BLaER1 (cell line): Measurements from ENCODE around the gene AKAP6.
"Not testable (repeated sequence)": the region's sequence is repeated elsewhere in the genome, so short reads cannot be mapped to it uniquely, and the experiment has no call there.

ENCODE experiments used
- H3K27ac ChIP-seq: shearing (Covaris generic); formaldehyde crosslinking; 2 replicates; pipeline ENCODE4 v1.8.1; 2022
- H3K27me3 ChIP-seq: shearing (Covaris generic); formaldehyde crosslinking; 2 replicates; pipeline ENCODE4 v1.8.1; 2022
- H3K36me3 ChIP-seq: shearing (Covaris generic); formaldehyde crosslinking; 2 replicates; pipeline ENCODE4 v1.8.1; 2022
- H3K4me1 ChIP-seq: shearing (Covaris generic); formaldehyde crosslinking; 2 replicates; pipeline ENCODE4 v1.8.1; 2022
- H3K4me2 ChIP-seq: shearing (Covaris generic); formaldehyde crosslinking; 2 replicates; pipeline ENCODE4 v1.8.1; 2022
- H3K4me3 ChIP-seq: shearing (Covaris generic); formaldehyde crosslinking; 2 replicates; pipeline ENCODE4 v1.8.1; 2022
- H3K9ac ChIP-seq: shearing (Covaris generic); formaldehyde crosslinking; 2 replicates; pipeline ENCODE4 v1.8.1; 2022
- H3K9me3 ChIP-seq: shearing (Covaris generic); formaldehyde crosslinking; 2 replicates; pipeline ENCODE4 v1.8.1; 2022
- H4K20me1 ChIP-seq: shearing (Covaris generic); formaldehyde crosslinking; 2 replicates; pipeline ENCODE4 v1.8.1; 2022
- Cebpa-rat ChIP-seq: shearing (Covaris generic); IDR thresholded peaks from 2 replicates; pipeline ENCODE4 v1.8.1; 2022

AKAP6 gene

GRCh38 chr14:32770422-32770821 lies 441.3 kb downstream of the AKAP6 start:
- H3K4me1 ChIP-seq: no peaks in the 10 kb centered on the region
- no peaks in the 10 kb centered on the region for H3K27me3 ChIP-seq
- no peak overlapping the region for H3K4me3 ChIP-seq
- TF ChIP-seq Cebpa-rat: no peak
- no peaks in the 10 kb centered on the region for H4K20me1 ChIP-seq
- no peak overlapping the region for H3K4me2 ChIP-seq
- H3K36me3 ChIP-seq: no peaks in the 10 kb centered on the region
- no peak overlapping the region for H3K27ac ChIP-seq
- H3K9ac ChIP-seq: no peak overlapping the region
- H3K9me3 ChIP-seq: no peaks in the 10 kb centered on the region

DNA sequence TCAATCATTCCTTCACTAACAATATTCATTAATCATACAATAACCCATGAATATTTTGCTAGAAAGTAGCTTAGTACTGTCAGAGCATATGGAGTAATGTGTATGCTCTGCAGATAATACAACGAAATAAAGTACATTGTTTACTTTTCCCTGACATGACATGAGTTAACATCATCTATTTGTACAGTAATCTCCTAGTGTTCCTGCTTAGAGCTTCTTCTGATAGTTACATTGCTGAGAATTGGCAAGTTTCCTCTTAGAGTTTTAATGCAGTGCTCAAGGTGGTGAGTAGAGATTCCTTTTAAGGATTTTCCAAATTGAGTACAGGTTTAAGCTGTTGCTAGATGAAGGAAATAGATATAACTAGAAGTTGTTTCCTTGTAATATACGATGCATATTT lies 445.1 kb downstream of the AKAP6 start:
- TF ChIP-seq Cebpa-rat: no peak
- H3K4me2 ChIP-seq: no peak overlapping the region
- no peaks in the 10 kb centered on the region for H3K36me3 ChIP-seq
- no peak overlapping the region for H3K4me3 ChIP-seq
- no peaks in the 10 kb centered on the region for H4K20me1 ChIP-seq
- no peaks in the 10 kb centered on the region for H3K9me3 ChIP-seq
- H3K27me3 ChIP-seq: no peaks in the 10 kb centered on the region
- H3K9ac ChIP-seq: no peak overlapping the region
- no peak overlapping the region for H3K27ac ChIP-seq
- no peaks in the 10 kb centered on the region for H3K4me1 ChIP-seq

DNA sequence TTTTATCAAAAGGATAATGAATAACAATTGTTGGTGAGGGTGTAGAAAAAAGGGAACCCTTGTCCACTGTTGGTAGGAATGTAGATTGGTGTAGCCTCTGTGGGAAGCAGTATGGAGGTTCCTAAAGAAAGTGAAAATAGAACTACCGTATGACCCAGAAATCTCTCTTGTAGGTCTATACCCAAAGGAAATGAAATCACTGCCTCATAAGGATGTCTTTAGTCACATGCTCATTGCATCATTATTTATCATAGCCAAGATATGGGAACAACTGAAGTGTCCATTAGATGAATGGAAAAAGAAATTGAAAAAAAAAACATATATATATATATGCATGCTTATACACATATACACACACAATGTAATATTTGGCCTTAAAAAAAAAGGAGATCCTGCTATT lies 450.7 kb downstream of the AKAP6 start:
- H3K4me2 ChIP-seq: no peak overlapping the region
- H3K4me1 ChIP-seq: no peaks in the 10 kb centered on the region
- H3K9me3 ChIP-seq: no peaks in the 10 kb centered on the region
- no peak overlapping the region for H3K27ac ChIP-seq
- H3K4me3 ChIP-seq: no peak overlapping the region
- H4K20me1 ChIP-seq: no peaks in the 10 kb centered on the region
- H3K36me3 ChIP-seq: no peaks in the 10 kb centered on the region
- no peak for TF ChIP-seq Cebpa-rat
- no peak overlapping the region for H3K9ac ChIP-seq
- no peaks in the 10 kb centered on the region for H3K27me3 ChIP-seq

GRCh38 chr14:32784405-32784804 lies 455.3 kb downstream of the AKAP6 start:
- Histone ChIP-seq H3K4me2 (no peak overlapping the region), H4K20me1 (no peaks in the 10 kb centered on the region), H3K9me3 (no peaks in the 10 kb centered on the region), H3K4me3 (no peak overlapping the region), H3K27me3 (no peaks in the 10 kb centered on the region), H3K36me3 (no peaks in the 10 kb centered on the region), H3K9ac (no peak overlapping the region), H3K27ac (no peak overlapping the region), H3K4me1 (no peaks in the 10 kb centered on the region)
- no peak for TF ChIP-seq Cebpa-rat

- no peak for TF ChIP-seq Cebpa-rat
- no peaks in the 10 kb centered on the region for H4K20me1 ChIP-seq
- H3K9ac ChIP-seq: no peak overlapping the region
- H3K27ac ChIP-seq: no peak overlapping the region
- no peaks in the 10 kb centered on the region for H3K4me1 ChIP-seq
- H3K36me3 ChIP-seq: no peaks in the 10 kb centered on the region
- no peaks in the 10 kb centered on the region for H3K9me3 ChIP-seq
- H3K4me2 ChIP-seq: no peak overlapping the region
- H3K27me3 ChIP-seq: no peaks in the 10 kb centered on the region
- H3K4me3 ChIP-seq: no peak overlapping the region
These were observed 456.5 kb downstream of the AKAP6 start for GRCh38 chr14:32785585-32785984.

DNA sequence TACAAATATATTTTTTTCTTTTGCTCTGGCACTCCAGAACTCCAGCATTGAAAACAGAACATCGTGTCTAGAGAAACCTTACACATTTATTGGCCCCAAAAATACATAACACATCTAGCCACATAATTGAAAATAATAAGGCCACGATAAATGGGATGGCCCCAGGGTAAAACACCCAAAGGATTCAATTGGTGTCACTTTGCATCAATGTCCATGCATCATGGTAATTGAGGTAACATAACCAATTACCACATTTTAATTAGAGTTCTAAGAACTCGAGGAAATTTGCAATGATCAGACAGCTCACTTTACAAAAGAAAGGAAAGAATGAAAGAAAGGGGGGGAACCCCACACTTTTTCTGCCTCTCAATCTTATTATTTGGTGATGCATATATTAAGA lies 457.8 kb downstream of the AKAP6 start:
- no peaks in the 10 kb centered on the region for H4K20me1 ChIP-seq
- H3K36me3 ChIP-seq: no peaks in the 10 kb centered on the region
- no peak overlapping the region for H3K9ac ChIP-seq
- H3K27ac ChIP-seq: no peak overlapping the region
- TF ChIP-seq Cebpa-rat: no peak
- H3K27me3 ChIP-seq: no peaks in the 10 kb centered on the region
- no peak overlapping the region for H3K4me2 ChIP-seq
- no peak overlapping the region for H3K4me3 ChIP-seq
- no peaks in the 10 kb centered on the region for H3K4me1 ChIP-seq
- peaks cover 5% of the 10 kb centered on the region for H3K9me3 ChIP-seq

GRCh38 chr14:32793033-32793432 lies 463.9 kb downstream of the AKAP6 start:
- H3K27ac ChIP-seq, H3K27me3 ChIP-seq, H3K36me3 ChIP-seq, H3K4me1 ChIP-seq, H3K4me2 ChIP-seq, H4K20me1 ChIP-seq, H3K4me3 ChIP-seq, H3K9ac ChIP-seq: not testable (repeated sequence)
- peaks cover 25% of the 10 kb centered on the region for H3K9me3 ChIP-seq

GRCh38 chr14:32800320-32800719 lies 471.2 kb downstream of the AKAP6 start:
- no peak overlapping the region for H3K4me2 ChIP-seq
- no peaks in the 10 kb centered on the region for H3K4me1 ChIP-seq
- H4K20me1 ChIP-seq: no peaks in the 10 kb centered on the region
- no peak overlapping the region for H3K9ac ChIP-seq
- no peak for TF ChIP-seq Cebpa-rat
- no peaks in the 10 kb centered on the region for H3K27me3 ChIP-seq
- no peaks in the 10 kb centered on the region for H3K36me3 ChIP-seq
- no peak overlapping the region for H3K27ac ChIP-seq
- no peak overlapping the region for H3K4me3 ChIP-seq
- peaks cover 43% of the 10 kb centered on the region for H3K9me3 ChIP-seq

GRCh38 chr14:32802295-32802694 lies 473.2 kb downstream of the AKAP6 start:
- H3K4me2 ChIP-seq: no peak overlapping the region
- no peaks in the 10 kb centered on the region for H3K36me3 ChIP-seq
- no peak overlapping the region for H3K27ac ChIP-seq
- no peaks in the 10 kb centered on the region for H3K4me1 ChIP-seq
- peaks cover 46% of the 10 kb centered on the region for H3K9me3 ChIP-seq
- no peaks in the 10 kb centered on the region for H3K27me3 ChIP-seq
- no peak overlapping the region for H3K9ac ChIP-seq
- no peaks in the 10 kb centered on the region for H4K20me1 ChIP-seq
- no peak overlapping the region for H3K4me3 ChIP-seq
- no peak for TF ChIP-seq Cebpa-rat

GRCh38 chr14:32805979-32806378 lies 476.9 kb downstream of the AKAP6 start:
- peaks cover 38% of the 10 kb centered on the region for H3K9me3 ChIP-seq
- no peak overlapping the region for H3K27ac ChIP-seq
- no peaks in the 10 kb centered on the region for H4K20me1 ChIP-seq
- TF ChIP-seq Cebpa-rat: no peak
- H3K36me3 ChIP-seq: no peaks in the 10 kb centered on the region
- no peak overlapping the region for H3K9ac ChIP-seq
- no peak overlapping the region for H3K4me2 ChIP-seq
- H3K27me3 ChIP-seq: no peaks in the 10 kb centered on the region
- no peaks in the 10 kb centered on the region for H3K4me1 ChIP-seq
- no peak overlapping the region for H3K4me3 ChIP-seq

DNA sequence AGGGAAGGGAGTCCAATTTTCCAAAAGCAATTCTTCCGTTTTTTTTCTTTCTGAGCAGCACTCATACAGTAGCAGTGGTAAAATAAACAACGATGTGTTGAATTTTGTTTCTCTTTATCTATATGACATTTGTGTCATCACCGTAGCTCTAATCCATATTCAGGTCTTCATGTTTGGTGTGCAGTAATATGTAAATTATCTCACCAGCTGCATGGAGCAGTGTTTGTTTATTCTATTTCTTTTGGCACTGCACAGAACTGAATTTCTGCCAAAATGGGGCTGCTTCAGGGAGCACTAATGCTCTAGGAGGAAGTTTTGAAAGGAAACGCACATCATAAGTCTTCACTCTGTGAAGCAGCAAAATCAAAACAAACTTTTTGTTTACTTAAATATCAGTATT lies 479.5 kb downstream of the AKAP6 start:
- no peak overlapping the region for H3K4me3 ChIP-seq
- H3K4me2 ChIP-seq: peak overlapping the region; percentile 12; the same call in 1 of the 2 replicates
- no peak overlapping the region for H3K27ac ChIP-seq
- no peaks in the 10 kb centered on the region for H3K27me3 ChIP-seq
- H3K9me3 ChIP-seq: peaks cover 19% of the 10 kb centered on the region
- H3K9ac ChIP-seq: no peak overlapping the region
- no peaks in the 10 kb centered on the region for H3K4me1 ChIP-seq
- no peaks in the 10 kb centered on the region for H4K20me1 ChIP-seq
- no peaks in the 10 kb centered on the region for H3K36me3 ChIP-seq
- no peak for TF ChIP-seq Cebpa-rat
